Inflammatory macrophage treated with lipopolysaccharide for 4 hours (primary cell): Measurements from ENCODE around the gene KLHL40.
A peak's percentile ranks its signal among the peaks of the same experiment; 100 is the strongest.

Experiments
- DNase-seq: peaks from one replicate; pipeline ENCODE4 v3.0.0-alpha.2; 2020

KLHL40 gene

GRCh38 chr3:42672515-42672914 lies 12.8 kb upstream of the KLHL40 start:
- DNase-seq: peak; percentile 80

DNA sequence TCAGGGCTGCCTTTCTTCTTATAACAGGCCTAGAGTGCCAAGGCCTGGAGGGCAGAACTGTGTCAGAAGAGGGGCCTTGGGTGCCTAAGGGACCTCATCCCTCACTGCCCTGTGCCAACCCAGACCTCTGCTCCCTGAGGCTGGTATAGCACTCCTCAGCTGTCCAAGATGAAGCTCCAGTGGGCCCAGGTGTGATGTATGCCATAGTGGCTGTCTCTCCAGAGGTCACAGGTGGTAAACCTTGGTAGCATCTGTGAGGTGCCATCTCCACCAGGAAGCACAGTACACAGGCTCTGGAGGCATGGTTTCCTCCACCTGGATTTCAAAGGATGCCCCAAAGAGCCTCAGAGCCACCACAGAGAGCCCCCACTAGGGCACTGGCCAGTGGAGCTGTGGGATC lies 12.3 kb upstream of the KLHL40 start:
- no peak for DNase-seq

DNA sequence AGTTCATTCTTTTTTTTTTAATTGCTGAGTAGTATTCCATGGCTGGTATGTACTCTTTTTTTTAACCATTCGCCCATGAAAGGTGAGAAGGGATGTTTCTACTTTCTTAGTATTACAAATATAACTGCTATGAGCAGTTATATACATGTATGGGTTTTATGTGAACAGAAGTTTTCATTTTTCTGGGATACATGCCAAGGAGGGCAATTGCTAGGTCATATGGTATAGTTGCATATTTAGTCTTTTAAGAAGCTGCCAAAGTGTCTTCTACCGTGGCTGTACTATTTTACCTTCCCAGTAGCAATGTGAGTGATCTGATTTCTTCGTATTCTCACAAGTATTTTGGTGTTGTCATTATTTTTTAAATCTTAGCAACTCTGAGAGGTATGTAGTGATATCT lies 11.2 kb upstream of the KLHL40 start:
- no peak for DNase-seq

DNA sequence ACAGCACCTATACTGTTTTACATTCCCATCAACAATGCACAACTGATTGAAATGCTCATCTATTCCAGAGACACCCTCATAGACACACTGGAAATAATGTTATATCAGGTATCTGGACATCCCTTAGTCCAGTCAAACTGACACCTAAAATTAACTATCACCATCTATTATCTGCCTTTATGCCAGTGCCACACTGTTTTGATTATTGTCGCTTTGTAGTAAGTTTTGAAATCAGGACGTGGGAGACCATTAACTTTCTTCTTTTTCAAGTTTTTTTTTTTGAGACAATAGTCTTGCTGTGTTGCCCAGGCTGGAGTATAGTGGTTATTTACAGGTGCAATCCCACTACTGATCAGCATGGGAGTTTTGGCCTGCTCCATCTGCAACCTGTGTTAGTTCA lies 9.4 kb upstream of the KLHL40 start:
- DNase-seq: no peak

DNA sequence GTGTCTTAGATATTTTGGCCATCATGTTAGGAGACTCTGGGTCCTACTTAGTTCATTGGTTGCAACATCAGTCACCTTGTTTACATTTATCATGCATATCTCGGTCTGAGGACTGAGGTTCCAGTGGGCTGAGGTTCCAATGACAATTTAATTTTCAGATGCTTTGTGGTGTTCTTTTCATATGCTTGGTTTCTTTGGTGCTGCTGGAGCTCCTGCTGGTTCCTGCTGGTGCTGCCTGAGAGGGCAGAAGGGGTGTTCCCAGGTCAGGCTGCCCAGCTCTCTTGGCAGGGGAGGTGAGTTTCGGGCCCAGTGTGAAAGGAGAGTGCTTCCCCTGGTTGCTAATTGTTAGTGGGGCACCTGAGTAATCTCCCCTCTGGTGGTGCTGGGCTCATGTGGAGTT lies 6.9 kb upstream of the KLHL40 start:
- no peak for DNase-seq

GRCh38 chr3:42680271-42680670 lies 5.1 kb upstream of the KLHL40 start:
- peak; percentile 74 for DNase-seq

GRCh38 chr3:42680806-42681205 lies 4.5 kb upstream of the KLHL40 start:
- DNase-seq: no peak

GRCh38 chr3:42681361-42682038 lies 3.8 kb upstream of the KLHL40 start:
- no peak for DNase-seq

- DNase-seq: no peak
Measured at GRCh38 chr3:42682301-42683070, 2.9 kb upstream of the KLHL40 start.

GRCh38 chr3:42683875-42684598 lies 1.3 kb upstream of the KLHL40 start:
- peak; percentile 94 for DNase-seq

DNA sequence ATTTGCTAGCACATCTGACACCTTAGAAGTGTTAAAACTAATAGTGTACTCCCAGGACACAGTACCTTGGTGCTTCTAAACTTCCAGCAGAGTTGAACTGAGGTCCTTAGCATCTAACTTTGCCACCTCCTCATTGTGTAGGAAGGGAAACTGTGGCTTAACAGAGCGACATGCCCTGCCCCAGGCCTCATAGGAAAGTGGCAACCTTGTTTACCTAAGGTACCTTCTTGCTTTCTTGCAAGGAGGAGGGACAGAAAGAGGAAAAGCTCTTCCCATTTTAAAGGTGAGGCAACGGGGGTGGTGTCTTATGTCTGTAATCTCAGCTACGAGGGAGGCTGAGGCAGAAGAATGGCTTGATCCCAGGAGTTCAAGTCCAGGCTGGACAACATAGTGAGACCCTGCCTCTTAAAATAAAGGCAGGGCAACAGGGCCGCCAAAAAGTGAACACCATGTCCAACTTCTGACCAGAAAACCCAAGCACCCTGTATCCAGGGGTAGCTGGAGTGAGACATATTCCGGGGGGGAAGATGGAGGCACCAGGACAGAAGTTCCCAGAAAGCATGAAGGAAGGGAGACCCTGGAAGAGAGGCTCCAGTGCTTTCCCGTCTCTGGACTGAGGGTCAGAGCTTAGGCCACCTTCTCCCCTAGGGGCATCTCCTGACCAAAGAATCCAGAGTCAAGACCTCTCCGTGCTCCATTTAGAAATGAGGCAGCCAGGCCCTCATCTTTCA lies 540 bp upstream of the KLHL40 start:
- no peak for DNase-seq

GRCh38 chr3:42685891-42686820 lies 819 bp downstream of the KLHL40 start:
- DNase-seq: no peak

GRCh38 chr3:42686832-42687650 lies 1.7 kb downstream of the KLHL40 start:
- DNase-seq: no peak

DNA sequence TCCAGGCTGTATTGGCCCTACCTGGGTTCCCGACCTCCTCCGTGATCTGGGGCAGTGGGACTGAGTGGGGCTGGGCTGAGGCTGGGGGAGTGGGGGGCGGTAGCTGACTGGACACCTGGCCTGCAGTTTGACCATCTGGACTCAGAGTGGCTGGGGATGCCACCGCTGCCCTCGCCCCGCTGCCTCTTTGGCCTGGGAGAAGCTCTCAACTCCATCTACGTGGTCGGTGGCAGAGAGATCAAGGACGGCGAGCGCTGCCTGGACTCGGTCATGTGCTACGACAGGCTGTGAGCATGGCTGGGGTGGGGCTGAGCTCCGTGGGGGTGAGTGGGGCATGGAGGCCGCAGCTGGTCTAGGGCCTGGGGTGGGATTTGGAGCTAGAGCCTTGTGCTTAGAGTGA lies 2.7 kb downstream of the KLHL40 start:
- DNase-seq: no peak

GRCh38 chr3:42688487-42689420 lies 3.4 kb downstream of the KLHL40 start:
- DNase-seq: no peak

DNA sequence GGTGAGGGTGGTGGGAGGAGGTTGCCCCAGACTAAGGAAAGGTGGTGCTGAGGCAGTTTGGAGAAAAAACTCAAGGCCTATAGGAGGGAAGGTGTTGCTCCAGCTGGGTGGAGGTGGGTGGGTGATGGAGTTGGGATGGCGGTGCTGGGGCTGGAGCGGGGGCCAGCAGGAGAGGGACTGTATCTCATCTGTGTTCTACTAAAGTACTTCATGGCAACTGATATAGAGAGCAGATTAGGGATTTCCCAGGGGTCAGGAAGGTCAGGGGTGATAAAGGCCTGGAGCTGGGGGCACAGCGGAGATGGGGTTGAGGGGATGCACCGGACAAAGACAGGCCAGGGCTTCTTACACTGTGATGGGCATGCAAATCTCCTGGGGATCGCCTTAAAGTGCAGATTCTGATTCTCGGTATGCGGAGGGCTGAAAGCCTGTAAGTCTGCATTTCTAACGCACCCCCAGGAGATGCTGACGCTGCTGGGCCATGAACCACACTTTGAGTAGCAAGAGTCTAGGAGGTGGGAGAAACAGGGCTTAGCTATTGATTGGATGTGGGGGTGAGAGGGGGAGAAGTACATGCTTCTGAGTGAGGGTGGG lies 4.2 kb downstream of the KLHL40 start:
- DNase-seq: no peak

DNA sequence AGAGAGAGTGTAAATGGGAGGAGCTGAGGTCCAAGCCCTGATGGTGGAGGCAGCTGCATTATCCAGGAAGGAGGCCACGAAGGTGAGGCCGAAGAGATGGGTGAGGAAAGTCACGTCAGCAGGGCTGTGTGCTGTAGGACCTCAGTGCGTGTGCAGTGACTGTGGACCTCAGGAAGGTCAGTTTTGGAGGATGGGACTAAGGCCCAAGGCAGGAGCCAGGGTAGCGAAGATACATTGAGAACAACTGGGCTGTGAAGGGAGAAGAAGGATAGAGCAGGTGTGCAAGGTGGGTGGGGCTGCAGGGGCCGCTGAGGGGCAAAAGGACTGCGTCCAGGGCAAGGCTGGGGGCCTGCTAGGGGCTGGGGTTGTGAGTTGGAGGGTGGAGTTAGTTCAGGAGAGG lies 4.9 kb downstream of the KLHL40 start:
- DNase-seq: no peak

- DNase-seq: no peak
Measured at GRCh38 chr3:42690766-42691680, 5.7 kb downstream of the KLHL40 start.
